ENCODE data around the gene PEAK3. TPM values are rescaled to one million over a fixed set of nuclear protein-coding genes. Genes with fewer than 3 reads are reported as not detected.
A peak's percentile ranks its signal among the peaks of the same experiment; 100 is the strongest.

The PEAK3 gene
- total and polyA plus RNA-seq, 2 donors (not counting 1 experiment from before 2014, with no cell fraction given) = 0.18 to 0.71 TPM

DNA sequence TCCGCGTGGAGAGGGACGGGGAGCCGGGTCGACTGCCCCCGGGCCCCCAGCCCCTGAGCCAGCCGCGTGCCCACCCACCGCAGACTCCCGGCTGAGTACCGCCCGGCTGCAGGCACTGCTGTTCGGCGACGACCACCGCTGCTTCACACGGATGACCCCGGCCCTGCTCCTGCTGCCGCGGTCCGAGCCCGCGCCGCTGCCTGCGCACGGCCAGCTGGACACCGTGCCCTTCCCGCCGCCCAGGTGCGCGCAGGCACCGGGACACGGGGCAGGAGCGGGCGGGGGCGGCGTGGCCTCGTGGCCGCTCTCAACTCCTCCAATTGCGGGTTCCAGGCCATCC lies 31.2 kb downstream of the PEAK3 start:
- no peaks in the 10 kb centered on the region for H3K27me3 Mint-ChIP-seq

More for the DNA sequence above, 31.2 kb downstream of the PEAK3 start:
- peaks cover 57% of the 10 kb centered on the region for H4K20me1 ChIP-seq (ENCODE audit: control insufficient read depth, insufficient read depth, low read length, poor library complexity, severe bottlenecking)
- ChIA-PET POLR2A (interaction anchor here (0.6 kb wide), 1 partner anchor 14 kb away, joined by 4 read pairs; no protein-coding TSS in a partner anchor), CTCF (interaction anchor here (1.1 to 6.3 kb wide), 4 partner anchors 12 to 95 kb away, joined by 3 to 63 read pairs (median 18); no protein-coding TSS in a partner anchor)
- no peak overlapping the region for H3K9ac ChIP-seq (ENCODE audit: low read length)
- peaks cover 0 to 28% of the 10 kb centered on the region in 2 experiments for H3K36me3 ChIP-seq (replicated peaks in 1 of 2; ENCODE audit: control extremely low read depth in 1 of 2, control insufficient read depth in 1 of 2, extremely low read depth in 1 of 2, insufficient read depth in 2 of 2, low read length in 1 of 2)
- peak overlapping the region; percentile 100 for H3K4me2 ChIP-seq (replicated peaks; ENCODE audit: low read depth, low read length, poor library complexity, severe bottlenecking)
- peaks cover 14% of the 10 kb centered on the region for H3K79me2 ChIP-seq (ENCODE audit: control insufficient read depth, insufficient read depth, low read length)
- no peak overlapping the region for H3K4me3 ChIP-seq (ENCODE audit: control extremely low read depth in 1 of 5, extremely low read depth in 1 of 5, insufficient read depth in 1 of 5, low read depth in 2 of 5, low read length in 4 of 5)
- H3K27me3 ChIP-seq (replicated peaks in 1 of 4; ENCODE audit: control extremely low read depth in 1 of 4, control insufficient read depth in 3 of 4, insufficient read depth in 4 of 4, low read length in 3 of 4) = peaks cover 0 to 38% (median 14%) of the 10 kb centered on the region in 4 experiments
- no peak overlapping the region for H3K27ac ChIP-seq (ENCODE audit: low read length in 2 of 2)
- no peak for ATAC-seq (ENCODE audit: low read depth)
- Mint-ChIP-seq H3K9me3 (ENCODE audit: insufficient read depth) (no peaks in the 10 kb centered on the region), H3K27ac (no peak overlapping the region), H3K4me1 (peaks cover 26% of the 10 kb centered on the region), H3K4me3 (peak overlapping the region; percentile 41)
- H3K9me3 ChIP-seq (ENCODE audit: control extremely low read depth in 1 of 3, control insufficient read depth in 2 of 3, insufficient read depth in 1 of 3, low read length in 2 of 3) = peaks cover 0 to 15% (median 0%) of the 10 kb centered on the region in 3 donors
- H3K4me1 ChIP-seq (ENCODE audit: control insufficient read depth in 2 of 2, insufficient read depth in 2 of 2, low read length in 2 of 2) = peaks cover 33 to 43% of the 10 kb centered on the region in 2 donors
- H2AFZ ChIP-seq (ENCODE audit: insufficient read depth, low read depth, low read length, poor library complexity, severe bottlenecking) = no peak overlapping the region
- intact Hi-C loops (cut with micrococcal nuclease) = loop anchor here (5.0 kb wide), 1 partner anchor 37 kb away; no protein-coding TSS in a partner anchor
- WGBS (ENCODE audit: insufficient coverage) = 18% methylated on average over 40 of the region's 40 CpGs
- TF ChIP-seq, protein P1, sequence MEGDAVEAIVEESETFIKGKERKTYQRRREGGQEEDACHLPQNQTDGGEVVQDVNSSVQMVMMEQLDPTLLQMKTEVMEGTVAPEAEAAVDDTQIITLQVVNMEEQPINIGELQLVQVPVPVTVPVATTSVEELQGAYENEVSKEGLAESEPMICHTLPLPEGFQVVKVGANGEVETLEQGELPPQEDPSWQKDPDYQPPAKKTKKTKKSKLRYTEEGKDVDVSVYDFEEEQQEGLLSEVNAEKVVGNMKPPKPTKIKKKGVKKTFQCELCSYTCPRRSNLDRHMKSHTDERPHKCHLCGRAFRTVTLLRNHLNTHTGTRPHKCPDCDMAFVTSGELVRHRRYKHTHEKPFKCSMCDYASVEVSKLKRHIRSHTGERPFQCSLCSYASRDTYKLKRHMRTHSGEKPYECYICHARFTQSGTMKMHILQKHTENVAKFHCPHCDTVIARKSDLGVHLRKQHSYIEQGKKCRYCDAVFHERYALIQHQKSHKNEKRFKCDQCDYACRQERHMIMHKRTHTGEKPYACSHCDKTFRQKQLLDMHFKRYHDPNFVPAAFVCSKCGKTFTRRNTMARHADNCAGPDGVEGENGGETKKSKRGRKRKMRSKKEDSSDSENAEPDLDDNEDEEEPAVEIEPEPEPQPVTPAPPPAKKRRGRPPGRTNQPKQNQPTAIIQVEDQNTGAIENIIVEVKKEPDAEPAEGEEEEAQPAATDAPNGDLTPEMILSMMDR (IDR thresholded peaks at IDR 0.05) = no peak
- no peak for TF ChIP-seq EZH2 (IDR thresholded peaks at IDR 0.05; ENCODE audit: borderline replicate concordance, insufficient read depth, low read depth, low read length, poor library complexity, severe bottlenecking)
- DNase-seq = no peak

Measured in B cell (primary cell).